GM18511 (cell line): Measurements from ENCODE around the gene ZFAND4.
A peak's percentile ranks its signal among the peaks of the same experiment; 100 is the strongest.
"Not testable (repeated sequence)": the region's sequence is repeated elsewhere in the genome, so short reads cannot be mapped to it uniquely, and the experiment has no call there.

Source experiments
- ATAC-seq: cut with Tn5 transposase; IDR thresholded peaks from one replicate; pipeline ENCODE4 v1.9.1; 2021; ENCODE audit warnings: mild to moderate bottlenecking, moderate library complexity; ENCODE audit not compliant: unreplicated experiment

Gene ZFAND4

GRCh38 chr10:45672181-45673073 is at the start of gene ZFAND4:
Gene ZFAND4, minus strand, starts transcription at chr10:45672772. Its CDS starts 9,047 bp downstream, at chr10:45663725.
- peak; percentile 97 for ATAC-seq

DNA sequence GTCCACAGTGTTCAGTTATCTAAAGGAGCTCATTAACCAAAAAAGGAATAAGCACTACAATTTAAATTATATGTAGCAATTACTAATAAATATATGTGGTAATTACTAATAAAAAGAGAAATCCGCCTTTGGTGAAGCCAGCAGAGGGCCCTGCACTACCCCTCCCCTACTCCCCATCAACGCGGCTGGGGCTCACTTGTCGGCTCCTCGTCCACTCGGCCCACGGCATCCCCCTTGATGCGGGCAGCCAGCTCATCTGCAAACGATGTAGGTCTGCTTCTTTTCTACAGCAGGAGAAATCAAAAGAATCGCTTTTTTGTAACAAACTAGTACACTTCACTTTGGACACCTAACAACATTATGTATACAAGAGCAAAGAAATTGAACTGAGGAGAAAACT is 48.9 kb upstream of the ZFAND4 start:
- ATAC-seq = not testable (repeated sequence)

GRCh38 chr10:45717642-45718041 is 45.1 kb upstream of the ZFAND4 start:
- not testable (repeated sequence) for ATAC-seq

- ATAC-seq = not testable (repeated sequence)
Observed at GRCh38 chr10:45717053-45717452, 44.5 kb upstream of the ZFAND4 start.

DNA sequence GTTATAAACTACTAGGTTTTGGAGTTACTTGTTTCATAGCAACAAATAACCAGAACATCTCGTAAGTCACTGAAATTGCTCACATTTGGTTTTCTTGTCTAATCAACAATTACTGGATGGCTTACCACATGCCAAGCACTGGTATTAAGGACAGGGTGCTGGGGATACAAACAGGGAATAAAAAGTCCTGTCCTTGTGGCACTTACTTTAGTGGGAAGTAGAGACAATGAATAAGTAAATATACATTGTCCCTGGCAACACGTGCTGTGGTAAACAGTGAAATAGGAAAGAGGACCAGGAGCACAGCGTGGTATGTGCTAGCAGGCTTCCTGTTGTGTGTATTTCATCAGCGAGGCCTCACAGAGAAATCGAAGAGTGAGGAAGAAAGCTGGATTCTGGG is 38.7 kb upstream of the ZFAND4 start:
- ATAC-seq = not testable (repeated sequence)

DNA sequence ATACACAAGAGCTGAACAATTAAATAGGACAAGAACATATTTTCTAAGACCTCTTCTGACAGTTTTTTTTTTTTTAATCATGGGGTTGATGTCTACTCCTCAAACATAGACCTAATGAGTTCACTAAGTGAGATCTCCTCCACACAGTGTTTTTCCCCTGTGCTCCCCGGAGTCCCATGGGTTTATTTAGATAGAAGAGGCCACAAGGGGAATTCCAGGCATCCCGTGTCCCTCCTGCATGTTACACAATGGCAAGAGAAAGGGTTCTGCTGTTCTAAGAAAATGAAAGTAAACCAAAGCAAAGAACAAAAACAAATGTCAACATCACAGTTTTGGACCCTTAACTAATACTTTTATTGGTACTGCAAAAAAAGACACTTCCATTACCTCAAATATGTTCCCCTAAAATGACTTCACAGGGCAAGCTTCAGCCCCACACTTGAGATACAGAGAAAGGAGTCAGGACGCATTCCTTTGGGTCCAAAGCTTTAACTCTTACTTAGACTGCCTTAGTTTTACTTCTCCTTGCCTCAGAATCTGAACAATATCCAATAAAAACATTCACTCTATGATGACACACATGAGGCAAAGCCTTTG is 37.7 kb upstream of the ZFAND4 start:
- ATAC-seq = peak; percentile 92

DNA sequence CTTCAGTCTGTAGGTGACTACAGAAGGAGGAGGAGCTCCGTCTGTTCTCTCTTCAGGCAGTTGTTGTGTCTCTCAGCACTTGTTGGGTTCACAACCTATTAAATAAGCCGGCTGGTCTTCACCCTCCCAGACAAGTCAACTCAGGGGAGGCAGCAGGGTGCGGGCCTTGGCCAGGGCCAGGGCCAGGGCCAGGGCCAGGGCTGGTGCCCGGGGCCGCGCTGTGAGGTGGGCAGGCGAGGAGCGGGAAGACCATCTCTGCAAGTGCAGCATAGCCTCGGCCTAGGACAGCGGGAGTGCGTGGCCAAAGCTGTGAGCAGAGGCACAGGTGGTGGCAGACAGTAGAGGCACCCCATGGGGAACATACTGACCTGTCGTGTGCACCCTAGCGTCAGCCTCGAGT is 5.9 kb upstream of the ZFAND4 start:
- not testable (repeated sequence) for ATAC-seq

DNA sequence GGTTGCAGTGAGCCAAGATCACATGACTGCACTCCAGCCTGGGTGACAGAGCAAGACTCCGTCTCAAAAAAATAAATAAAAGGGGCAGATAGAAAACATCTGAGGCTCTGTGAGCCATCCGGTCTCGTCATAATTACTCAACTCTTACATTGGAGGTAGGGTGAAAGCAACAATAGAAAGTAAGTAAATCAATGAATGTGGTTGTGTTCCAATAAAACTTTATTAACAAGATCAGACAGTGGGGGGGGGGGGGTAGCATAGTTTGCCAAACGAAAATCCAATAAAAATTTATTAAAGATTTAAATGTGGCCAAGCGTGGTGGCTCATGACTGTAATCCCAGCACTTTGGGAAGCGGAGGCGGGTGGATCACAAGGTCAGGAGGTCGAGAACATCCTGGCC is 2.8 kb upstream of the ZFAND4 start:
- ATAC-seq = no peak

GRCh38 chr10:45673074-45673648 is 589 bp upstream of the ZFAND4 start:
- ATAC-seq = no peak

GRCh38 chr10:45671300-45671699 is 1.3 kb downstream of the ZFAND4 start:
- ATAC-seq = not testable (repeated sequence)

DNA sequence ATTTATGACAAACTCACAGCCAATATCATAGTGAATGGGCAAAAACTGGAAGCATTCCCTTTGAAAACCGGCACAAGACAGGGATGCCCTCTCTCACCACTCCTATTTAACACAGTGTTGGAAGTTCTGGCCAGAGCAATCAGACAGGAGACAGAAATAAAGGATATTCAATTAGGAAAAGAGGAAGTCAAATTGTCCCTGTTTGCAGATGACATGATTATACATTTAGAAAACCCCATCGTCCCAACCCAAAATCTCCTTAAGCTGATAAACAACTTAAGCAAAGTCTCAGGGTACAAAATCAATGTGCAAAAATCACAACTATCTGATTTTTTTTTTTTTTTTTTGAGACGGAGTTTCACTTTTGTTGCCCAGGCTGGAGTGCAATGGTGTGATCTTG is 2.7 kb downstream of the ZFAND4 start:
- ATAC-seq = not testable (repeated sequence)

DNA sequence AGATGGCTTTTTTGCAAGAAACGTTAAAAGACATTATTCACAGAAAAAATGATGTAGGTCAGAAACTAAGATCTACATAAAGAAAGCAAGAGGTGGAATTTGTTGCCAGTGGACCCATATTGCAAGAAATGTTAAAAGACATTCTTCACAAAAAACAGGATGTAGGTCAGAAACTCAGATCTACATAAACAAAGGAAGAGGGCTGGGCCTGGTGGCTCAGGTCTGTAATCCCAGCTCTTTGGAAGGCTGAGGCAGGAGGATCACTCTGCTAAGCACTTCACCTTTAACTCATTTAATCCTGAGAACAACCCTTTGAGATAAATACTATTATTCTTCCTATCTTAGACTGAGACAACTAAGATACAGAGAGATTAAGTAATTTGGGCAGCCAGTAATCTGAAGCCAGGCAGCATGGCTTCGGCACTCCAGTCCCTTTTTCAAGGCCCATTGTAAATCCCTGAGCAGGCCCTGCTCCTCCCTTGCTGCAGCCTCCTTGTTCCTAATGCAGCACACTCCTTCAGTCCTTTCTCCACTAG is 11.6 kb downstream of the ZFAND4 start:
- ATAC-seq = no peak

- no peak for ATAC-seq
Observed at GRCh38 chr10:45657033-45657926, 15.3 kb downstream of the ZFAND4 start.

GRCh38 chr10:45655219-45655618 is 17.4 kb downstream of the ZFAND4 start:
- no peak for ATAC-seq

DNA sequence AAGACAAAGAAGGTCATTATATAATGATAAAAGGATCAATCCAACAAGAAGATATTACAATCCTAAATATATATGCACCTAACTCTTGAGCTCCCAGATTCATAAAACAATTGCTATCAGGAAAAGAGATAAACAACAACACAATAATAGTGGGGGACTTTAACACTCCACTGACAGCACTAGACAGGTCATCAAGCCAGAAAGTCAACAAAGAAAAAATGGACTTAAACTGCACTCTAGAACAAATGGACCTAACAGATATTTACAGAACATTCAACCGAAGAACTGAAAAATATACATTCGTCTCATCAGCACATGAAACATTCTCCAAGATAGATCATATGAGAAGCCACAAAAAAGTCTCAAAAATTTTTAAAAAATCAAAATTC is 17.8 kb downstream of the ZFAND4 start:
- not testable (repeated sequence) for ATAC-seq

DNA sequence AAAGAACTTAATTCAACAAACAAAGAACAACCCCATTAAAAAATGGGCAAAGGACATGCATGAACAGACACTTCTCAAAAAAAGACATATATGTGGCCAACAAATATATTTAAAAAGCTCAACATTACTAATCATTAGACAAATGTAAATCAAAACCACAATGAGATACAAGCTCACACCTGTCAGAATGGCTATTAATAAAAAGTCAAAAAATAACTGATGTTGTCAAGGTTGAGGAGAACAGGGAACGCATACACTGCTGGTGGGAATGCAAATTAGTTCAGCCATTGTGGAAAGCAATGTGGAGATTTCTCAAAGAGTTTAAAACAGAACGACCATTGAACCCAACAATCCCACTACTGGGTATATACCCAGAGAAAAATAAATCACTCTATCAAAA is 19.1 kb downstream of the ZFAND4 start:
- ATAC-seq = peak; percentile 78

DNA sequence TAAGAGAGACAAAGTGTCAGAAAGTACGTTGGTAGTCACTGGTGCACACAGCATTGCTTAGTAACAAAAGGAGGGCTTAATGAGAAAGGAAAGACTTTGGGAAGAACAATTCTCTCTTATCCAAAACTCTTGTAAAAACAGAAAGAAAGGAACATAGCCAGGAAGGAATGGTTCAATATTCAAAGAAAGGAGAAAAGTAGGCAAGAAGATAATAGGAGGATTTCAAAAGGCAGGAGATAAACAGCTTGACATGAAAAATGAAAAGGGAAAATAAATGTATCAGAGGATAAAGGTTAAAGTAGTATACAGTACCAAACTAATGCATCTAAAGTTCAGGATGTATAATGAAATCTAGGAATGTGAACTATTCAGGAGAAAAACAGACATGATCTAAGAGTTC is 20.1 kb downstream of the ZFAND4 start:
- no peak for ATAC-seq

DNA sequence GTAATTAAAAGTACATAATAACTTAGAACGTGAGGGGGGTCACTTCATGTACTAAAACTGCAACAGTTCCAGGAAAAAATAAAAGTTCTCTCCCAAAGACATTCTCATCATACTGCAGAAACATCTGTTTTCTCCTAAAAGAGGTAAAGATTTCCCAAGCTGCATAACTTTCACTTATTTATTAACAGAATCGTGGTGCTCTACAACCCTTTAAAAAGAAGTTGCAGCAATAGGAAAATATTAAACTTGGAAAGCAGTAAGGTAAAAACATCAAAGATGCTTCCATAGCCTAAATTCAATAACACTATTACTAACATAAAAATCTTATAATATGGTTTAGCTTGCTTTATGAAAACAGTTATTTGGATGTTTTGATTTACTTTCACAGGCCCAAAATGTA is 23.3 kb downstream of the ZFAND4 start:
- no peak for ATAC-seq

- no peak for ATAC-seq
Observed at GRCh38 chr10:45647118-45647517, 25.5 kb downstream of the ZFAND4 start.

- ATAC-seq = no peak
Observed at GRCh38 chr10:45646384-45647050, 26.1 kb downstream of the ZFAND4 start.
